Gastroesophageal sphincter (tissue), 3 donors: Measurements from ENCODE around the gene PRKN.

Experiments used
- CTCF ChIP-seq, 4 experiments: fragments of 200-600 bp in 2 of 4; fragments of 450-650 bp in 2 of 4; sonication (generic) in 1 of 4; IDR thresholded peaks; one replicate each; pipeline ENCODE4 v1.5.1; 2017 to 2019; ENCODE audit warnings: antibody characterized with exemption in 4 of 4, mild to moderate bottlenecking in 2 of 4, moderate library complexity in 2 of 4
- EP300 ChIP-seq: sonication (generic); formaldehyde crosslinking; IDR thresholded peaks from one replicate; pipeline ENCODE4 v1.6.1; 2017; ENCODE audit warnings: antibody characterized with exemption, mild to moderate bottlenecking
- POLR2A ChIP-seq, 2 donors: fragments of 450-650 bp; IDR thresholded peaks; one replicate each; pipeline ENCODE4 v1.6.1; 2017; ENCODE audit warnings: antibody characterized with exemption in 2 of 2, mild to moderate bottlenecking in 2 of 2, moderate library complexity in 1 of 2

- TF ChIP-seq POLR2A (IDR thresholded peaks at IDR 0.05) (no peak), CTCF (IDR thresholded peaks at IDR 0.05) (no peak), EP300 (no peak)
Observed at GRCh38 chr6:162572240-162572639, 155.3 kb downstream of the PRKN start.
